ENCODE results near the gene KRTAP27-1.
A peak's percentile ranks its signal among the peaks of the same experiment; 100 is the strongest.

Gene KRTAP27-1, protein sequence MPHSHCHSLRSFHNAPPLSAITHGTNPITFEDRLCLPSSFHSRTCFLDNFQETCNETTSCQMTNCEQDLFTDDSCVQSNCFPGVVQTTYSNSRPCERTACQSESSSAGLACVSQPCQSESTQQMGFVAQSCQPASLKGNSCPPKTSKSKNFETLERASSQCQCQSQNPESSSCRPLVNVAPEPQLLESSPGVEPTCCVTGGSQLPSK

DNA sequence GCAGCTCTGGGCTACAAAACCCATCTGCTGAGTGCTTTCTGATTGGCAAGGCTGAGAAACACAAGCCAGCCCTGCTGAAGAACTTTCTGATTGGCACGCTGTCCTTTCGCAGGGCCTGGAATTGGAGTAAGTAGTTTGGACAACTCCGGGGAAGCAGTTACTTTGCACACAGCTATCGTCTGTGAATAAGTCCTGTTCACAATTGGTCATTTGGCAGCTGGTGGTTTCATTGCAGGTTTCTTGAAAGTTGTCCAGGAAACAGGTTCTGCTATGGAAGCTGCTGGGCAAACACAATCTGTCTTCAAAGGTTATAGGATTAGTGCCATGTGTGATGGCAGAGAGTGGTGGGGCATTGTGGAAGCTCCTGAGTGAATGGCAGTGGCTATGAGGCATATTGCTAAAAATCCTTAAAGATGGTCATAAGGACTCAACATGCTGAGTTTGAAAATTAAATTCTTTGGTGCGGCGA, at the start of gene KRTAP27-1:
Gene KRTAP27-1, minus strand, starts transcription at position 419 of the 469 bp plus-strand sequence. Its CDS starts 26 bp downstream, at position 393.
- no peak for DNase-seq

DNA sequence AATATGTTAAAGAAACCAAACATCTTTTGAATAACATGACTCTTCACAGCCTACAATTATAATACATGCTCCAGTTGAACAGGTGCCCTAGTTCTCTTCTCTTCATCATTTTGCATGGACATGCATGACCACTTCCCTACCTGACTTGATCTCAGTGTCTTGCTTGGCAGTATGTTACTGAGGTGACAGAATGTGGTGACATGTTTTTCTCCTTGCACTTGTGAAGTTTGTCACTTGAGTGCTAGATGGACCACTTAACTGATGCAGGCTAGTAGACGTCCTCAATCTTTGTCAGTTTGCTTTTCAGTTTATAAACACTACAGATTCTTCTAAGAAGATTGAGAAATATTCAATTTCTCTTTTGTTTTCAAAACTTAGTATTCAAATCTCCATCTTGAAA, 44.7 kb upstream of the KRTAP27-1 start:
- DNase-seq: no peak

DNA sequence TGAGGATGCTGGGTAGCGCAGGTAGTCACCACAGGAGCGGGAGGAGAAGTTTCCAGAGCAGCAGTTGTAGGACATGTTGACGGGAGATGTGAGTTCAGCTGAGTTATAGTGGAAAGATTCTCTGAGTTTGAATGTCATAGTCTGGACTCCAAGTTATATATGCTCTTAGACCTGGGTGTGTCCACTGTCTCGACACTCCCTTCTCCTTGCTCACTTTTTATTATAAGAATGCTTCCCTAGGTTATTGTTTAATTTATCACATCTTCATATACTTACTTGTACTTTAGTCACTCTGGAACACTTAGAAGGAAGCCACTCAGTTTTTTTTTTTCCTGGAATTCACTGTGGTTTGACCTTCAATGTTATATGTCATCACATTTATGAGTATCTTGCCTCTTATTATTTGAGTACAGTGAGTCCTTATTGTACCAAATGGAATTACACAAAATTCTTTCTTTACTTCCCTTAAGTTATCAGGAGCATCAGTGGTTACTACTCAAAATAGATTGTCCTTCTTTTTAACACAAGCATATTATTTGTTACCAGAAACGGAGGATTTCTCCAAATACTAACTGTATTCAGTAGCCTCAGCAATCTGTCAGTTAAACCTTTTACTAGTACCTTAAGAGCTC, 34.8 kb upstream of the KRTAP27-1 start, which contains the start of gene KRTAP13-2:
Gene KRTAP13-2, minus strand, starts transcription at position 133 of the 632 bp plus-strand sequence. Its CDS starts 58 bp downstream, at position 75.
- DNase-seq: no peak

DNA sequence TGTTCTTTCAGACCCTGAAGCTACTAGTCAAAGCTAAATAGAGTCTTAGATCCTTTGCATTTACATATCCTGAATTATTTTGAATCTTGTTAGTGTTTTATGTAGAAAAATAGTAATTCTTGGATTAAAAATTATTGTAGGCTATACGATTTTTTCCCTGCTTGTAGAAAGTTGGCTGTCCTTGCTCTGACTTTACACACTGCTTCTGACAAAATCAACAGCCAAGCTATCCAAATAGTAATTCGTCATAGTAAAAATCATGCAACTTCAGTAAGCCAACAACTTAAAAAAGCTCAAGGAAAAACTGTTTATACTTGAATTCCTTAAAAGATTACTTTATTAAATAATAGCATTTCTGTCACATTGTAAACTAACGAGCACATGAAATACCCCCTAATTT, 18.4 kb upstream of the KRTAP27-1 start:
- no peak for DNase-seq

DNA sequence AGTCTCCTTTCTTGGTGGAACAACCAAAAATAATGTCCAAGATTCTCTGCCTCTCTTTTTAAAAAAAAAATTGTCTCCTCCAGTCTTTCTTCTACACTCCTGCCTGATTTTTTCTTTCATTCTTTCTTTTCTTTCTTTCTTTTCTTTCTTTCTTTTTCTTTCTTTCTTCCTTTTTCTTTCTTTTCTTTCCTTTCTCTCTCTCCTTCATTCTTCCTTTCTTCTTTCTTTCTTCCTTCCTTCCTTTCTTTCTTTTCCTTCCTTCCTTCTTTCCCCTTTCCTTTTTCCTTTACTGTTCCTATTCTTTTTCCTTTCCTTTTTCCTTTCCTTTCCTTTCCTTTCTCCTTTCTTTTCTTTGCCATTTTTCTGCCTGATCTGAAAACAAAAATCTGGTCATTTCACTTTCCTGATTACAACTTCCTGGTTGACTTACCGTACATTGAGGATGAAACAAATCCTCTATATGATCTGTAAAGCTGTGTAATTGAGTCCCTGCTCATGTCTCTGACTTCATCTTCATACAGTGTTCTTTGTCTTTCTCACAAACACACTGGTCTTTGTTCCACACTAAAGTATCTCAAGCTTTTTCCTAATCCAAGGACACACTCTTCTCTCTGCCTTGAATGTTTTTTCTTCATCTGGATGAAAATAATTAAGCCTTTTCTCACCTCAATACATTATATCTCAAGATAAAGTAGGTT, 17.0 kb upstream of the KRTAP27-1 start:
- no peak for DNase-seq

DNA sequence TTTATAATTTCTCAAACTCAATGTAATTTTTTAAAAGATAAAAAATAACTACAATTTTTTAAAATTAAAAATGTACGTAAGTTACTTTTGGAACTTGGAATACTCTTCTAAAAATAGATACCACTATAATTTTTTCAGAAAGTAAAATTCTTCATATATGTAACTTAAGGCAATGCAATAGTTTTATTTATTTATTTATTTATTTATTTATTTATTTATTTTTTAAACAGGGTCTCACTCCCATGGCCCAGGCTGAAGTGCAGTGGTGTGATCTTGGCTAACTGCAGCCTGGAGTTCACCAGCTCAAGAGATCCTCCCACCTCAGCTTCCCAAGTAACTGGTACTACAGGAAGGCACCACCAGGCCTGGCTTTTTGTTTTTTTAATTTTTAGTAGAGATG, 14.0 kb upstream of the KRTAP27-1 start:
- no peak for DNase-seq

DNA sequence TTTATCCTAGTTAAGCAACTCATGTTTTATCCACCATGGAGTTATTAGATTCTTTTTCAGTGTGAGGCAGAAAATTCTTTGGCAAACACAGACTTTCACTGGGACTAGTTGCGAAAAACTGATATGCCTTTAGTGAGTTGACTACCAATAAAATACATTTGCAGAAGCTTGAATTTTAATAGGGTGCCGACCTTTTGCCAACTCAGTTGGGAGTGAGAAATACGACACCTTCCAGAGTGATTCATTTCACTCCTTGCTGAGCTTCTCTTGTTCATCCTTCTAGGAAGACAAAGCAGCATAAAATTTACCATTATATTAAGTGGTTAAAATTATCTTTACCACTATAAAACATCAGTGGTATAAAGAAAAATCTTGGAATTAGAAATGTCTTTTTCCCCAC, 12.1 kb upstream of the KRTAP27-1 start:
- no peak for DNase-seq

DNA sequence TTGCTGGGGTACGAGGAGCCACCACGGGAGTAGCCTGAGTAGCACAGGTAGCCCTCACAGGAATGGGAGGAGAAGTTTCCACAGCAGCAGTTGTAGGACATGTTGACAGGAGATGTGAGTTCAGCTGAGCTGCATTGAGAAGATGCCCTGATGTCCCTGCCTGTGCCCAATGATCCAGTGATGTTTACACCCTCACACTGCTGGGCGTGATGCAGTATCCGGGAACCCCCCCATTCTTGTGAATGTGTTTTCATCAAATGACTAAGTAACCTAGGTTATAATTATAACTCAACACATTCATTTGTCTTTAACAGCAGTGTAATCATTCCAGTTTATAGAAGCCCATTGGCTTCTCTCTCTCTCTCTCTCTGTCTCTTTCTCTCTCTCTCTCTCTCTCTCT, 11.0 kb upstream of the KRTAP27-1 start, which contains the start of gene KRTAP23-1:
Gene KRTAP23-1, minus strand, starts transcription at position 101 of the 400 bp plus-strand sequence. Its CDS starts 0 bp downstream, at position 101.
- DNase-seq: no peak

DNA sequence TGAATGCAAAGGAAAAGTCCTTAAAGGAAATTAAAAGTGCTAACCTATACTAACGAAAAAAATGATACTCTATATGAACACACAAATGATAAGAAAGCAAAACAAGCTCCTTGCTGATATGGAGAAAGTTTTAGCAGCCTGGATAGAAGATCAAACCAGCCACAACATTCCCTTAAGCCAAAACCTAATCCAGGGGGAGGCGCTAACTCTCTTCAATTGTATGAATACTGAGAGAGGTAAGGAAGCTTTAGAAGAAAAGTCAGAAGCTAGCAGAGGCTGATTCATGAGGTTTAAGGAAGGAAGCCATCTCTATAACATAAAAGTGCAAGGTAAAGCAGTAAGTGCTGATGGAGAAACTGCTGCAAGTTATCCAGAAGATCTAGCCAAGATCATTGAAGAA, 7.5 kb upstream of the KRTAP27-1 start:
- no peak for DNase-seq

DNA sequence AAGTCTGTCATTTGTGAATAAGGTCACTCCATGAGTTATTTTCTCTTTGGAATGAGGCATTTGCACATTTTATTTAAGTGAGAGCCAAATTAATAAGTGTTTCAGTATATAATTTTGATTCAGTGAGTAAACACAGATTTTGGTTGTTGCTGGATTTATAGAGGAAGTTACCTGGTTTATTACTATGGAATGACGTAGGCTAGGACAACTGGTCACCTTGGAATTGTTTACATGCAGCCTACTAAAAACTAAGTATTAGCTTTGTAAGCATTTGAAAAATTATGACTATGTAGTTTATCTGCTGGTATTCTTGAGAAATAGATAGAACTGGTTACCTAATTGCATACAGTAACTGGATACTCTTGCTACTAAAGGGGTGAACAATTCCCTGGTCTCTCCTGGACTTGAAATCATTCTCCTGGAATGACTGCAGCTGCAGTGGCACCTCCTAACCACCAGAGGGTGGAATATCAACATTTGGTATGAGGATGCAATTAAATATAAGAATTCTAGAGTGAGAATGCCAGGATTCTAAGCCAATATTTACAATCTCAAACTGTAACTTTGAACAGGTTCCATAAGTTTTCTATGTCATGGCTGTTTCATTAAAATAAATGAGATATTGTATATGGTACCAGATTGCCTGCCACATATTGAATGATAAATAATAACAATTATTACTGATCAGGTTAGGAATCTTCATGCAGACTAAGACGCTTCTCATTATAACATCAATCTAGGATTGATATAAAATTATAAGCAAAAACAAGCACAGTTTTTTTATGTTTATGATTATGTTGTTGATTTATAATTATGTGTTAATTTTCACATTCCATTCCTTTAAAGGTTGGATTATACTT, 3.5 kb upstream of the KRTAP27-1 start:
- peak; percentile 2 to 5 for DNase-seq

DNA sequence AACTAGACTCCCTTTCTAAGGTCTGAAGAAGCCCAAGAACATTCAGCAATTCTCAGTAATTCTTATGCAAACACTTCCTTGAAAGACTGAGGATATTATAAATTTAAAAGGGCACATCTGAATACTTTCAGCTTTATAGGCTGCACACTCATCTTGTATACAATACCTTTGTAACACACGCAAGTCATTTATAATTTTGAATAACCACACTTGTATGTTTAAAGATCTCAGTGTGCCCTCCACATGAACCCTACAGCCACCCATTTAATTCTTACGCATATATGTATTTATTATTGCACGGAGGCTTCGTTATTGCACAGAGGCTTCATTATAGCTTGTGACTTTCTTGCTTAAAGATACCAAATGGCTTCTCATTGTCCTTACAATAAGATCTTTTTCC, 1.2 kb upstream of the KRTAP27-1 start:
- DNase-seq: no peak

DNA sequence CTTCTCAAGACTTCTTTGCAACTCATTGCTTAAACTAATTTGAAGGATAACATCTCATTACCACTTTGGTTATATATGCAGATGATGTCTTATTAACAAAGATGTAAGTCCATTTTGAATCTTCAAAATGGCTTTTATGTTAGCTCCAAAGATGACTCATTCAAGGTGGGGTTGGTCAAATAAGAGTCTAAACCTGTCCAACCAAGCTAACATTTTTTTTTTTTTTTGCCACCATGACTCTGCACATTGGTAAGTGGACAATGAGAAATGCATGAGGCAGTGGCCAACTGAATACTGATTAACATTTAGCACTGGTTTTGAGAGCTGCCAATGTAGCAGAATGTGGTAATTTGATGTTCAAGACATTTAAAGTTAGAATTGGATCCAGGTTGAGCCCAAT, 278 bp upstream of the KRTAP27-1 start:
- DNase-seq: no peak

DNA sequence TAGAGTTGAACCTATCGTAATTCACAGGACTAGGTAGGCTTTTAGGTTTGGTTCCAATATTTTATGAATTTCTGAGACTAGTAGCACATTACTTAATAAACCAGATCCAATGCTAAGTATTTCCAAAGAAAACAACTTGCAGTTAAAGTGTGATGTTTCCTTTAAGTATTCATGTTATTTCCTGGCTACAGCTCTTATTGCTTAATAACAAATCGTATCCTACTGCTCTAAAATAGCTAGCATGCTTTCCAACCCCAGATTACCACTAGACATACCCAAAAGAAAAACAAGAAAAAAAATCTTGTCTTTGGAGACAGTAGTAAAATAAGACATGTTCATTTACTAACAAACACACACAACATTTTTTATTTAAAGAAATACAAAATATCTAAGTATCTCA, 898 bp downstream of the KRTAP27-1 start:
- no peak for DNase-seq

DNA sequence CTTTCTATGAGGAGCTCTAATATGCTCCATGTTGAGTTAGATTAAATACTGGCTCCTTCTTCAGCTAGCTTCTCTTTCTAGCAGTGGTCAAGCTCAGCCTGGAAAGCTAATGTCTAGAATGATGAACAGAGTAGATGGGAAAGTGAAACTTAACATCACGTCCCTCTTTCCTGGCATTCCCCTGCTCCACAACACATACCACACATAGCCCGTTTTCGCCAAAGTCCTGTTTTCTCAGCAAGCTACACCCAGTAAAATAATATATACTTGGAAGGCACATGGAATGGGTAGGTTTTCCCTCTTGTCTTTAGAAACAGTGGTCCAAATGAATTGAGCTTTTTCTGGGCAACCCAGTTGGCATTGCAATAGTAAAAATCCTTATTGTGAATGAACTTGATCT, 3.8 kb downstream of the KRTAP27-1 start:
- DNase-seq: no peak

DNA sequence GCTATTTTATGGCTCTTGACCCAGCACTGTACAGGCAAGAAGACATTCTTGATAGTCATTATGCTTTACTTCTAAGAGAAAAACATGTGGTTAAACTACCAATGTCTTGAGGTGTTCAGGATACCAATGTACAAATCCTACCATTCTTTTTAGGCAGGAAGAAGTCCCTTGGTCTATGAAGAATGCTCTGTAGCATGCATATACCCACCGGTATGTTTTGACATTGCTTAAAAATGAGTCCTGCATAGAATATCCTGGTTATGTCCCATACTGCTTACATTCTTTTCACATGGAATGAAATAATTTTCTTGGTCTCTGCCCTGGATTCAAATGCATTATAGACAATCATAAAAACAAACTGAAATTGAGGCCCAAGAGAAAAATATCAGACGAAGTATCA, 4.8 kb downstream of the KRTAP27-1 start:
- DNase-seq: no peak

DNA sequence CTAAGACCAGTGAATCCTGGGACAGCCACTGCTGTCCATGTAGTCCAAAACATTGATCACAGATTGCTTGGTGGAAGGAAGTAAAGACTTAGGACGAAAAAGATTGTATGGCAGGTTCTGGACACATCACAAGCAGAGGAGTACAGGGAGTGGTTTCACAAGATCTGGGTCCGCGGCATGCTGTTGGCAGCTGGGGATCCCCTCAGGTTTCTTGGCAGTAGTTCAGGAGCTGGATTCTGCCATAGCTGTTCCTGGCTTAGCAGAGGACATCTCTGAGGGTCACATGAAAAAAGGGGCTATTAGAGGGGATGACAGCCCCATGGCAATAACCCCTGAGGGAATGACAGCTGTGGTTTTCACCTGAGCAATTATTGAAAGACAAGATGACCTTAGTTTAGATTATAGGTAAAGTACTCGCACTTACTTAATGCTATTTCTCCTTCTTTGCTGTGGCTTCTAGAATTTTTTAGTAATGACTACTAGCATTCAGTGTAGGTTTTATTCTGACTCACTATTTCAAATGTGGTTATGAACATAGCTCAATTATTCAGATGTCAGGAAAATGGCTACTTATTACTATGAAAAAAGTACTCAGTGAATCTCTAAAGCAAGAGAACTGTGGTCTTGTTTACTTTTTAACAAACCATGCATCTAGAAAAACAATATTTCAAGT, 8.2 kb downstream of the KRTAP27-1 start:
- DNase-seq: no peak

DNA sequence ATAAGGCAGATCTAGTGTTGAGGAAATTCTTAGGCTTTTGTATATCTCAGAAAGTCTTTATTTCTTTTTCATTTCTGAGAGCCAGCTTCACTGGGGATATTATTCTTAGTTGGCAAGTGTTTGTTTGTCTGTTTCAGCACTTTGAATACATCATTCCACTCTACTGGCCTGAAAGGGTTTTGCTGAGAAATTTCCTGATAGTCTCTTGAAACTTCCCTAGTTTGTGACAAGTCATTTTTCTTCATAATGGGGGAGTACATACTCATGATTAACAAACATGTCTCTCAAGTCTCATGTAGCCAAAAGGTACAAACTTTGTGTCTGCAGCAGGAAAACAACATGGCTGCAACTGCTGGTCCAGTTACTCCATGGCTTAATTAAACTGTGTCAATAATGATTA, 11.1 kb downstream of the KRTAP27-1 start:
- DNase-seq: no peak

DNA sequence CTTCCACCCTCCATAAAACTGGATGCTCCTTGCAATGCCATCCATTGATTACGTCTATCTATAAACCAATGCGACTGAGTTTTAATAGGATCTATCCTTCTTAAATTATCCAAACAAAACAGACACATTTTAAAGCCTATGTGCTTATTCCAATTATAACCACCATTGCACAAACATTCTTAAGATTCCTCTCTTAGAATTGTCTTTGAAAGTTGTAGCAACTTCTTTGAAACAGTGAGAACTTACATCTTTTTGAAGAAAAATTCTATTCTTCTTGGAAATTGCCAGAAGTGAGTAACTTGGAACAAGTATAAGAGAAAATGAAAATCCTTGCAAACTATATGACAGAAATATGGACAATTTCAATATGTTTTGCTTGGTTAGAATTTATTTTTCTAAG, 17.3 kb downstream of the KRTAP27-1 start, which contains the start of gene KRTAP26-1:
Gene KRTAP26-1, minus strand, starts transcription at position 101 of the 400 bp plus-strand sequence. CDS start 280 bp downstream, outside the sequence.
- DNase-seq: no peak

DNA sequence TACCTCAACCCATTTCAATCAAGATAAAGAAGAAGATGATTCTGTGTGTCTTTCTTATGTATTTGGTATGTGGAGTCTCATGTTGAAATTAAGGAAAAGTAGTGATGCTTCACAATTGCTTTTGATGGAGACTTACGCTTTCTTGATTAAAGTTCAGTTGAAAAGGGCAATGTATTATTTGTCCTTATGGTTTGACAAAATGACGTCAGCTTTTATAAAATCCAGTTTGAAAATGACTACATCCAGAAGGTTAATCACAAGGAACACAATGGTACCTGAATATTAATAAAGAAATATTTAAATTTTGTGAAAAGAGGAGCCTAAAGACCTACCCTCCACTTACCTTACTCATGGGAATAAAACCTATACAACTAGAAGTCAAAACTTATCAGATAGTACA, 21.8 kb downstream of the KRTAP27-1 start:
- no peak for DNase-seq

DNA sequence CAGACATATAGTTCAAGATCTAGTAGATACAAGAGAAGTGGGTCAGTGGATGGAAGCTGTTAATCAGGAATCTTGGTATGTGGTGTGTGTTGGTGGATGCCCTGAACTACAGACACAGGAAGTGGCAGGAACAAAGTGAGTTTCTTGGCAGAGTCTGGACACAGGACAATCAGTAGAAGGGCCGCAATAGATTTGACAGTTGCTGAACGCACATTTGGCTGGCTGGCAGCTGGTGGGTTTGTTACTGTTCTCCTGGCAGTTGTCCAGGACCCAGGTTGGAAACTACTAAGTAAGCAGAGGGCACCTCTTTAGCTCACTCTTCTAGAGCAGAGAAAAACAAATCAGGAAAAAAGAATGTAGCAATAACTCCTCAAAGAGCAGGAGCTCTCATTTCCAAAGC, 30.6 kb downstream of the KRTAP27-1 start:
- DNase-seq: no peak

DNA sequence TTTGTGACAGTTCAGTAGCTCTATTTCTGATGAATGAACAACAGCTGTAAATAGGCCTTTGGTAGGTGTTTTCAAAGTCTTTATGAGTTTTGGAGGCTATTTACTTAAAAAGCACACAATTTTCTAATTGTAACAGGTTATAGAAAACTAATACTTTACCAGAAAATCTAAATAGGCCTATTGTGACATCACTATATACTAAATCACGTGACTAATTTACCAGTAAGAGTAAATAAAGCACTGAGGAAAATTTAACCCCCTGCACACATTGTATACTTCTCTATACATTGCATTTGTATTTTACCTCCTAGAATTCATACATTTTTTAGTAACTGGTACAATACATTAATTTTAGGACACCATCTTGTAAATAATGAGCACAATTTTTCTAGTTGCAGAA, 32.4 kb downstream of the KRTAP27-1 start:
- DNase-seq: no peak

DNA sequence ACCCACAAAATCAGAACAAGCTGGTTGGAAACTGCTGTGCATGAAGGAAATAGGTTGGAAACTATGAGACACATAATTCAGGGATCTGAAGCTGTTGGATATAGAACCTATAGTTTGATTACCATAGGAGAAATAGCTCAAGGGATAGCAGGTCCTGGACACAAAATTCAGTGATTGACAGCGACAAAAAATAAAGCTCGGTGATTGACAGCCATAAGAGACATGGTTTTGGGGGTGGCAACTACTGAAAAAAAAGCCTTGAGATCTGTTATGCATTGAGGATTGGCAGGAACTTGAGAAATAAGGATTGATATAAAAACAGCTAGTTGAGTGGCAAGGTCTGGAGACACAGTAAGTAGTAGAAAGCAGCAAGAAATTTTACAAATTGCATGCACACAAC, 48.3 kb downstream of the KRTAP27-1 start, which contains the start of gene KRTAP25-1:
Gene KRTAP25-1, minus strand, starts transcription at position 300 of the 400 bp plus-strand sequence. Its CDS starts 24 bp downstream, at position 276.
- DNase-seq: no peak
